ENCODE measurements around the gene TRAPPC2B.

The TRAPPC2B gene

DNA sequence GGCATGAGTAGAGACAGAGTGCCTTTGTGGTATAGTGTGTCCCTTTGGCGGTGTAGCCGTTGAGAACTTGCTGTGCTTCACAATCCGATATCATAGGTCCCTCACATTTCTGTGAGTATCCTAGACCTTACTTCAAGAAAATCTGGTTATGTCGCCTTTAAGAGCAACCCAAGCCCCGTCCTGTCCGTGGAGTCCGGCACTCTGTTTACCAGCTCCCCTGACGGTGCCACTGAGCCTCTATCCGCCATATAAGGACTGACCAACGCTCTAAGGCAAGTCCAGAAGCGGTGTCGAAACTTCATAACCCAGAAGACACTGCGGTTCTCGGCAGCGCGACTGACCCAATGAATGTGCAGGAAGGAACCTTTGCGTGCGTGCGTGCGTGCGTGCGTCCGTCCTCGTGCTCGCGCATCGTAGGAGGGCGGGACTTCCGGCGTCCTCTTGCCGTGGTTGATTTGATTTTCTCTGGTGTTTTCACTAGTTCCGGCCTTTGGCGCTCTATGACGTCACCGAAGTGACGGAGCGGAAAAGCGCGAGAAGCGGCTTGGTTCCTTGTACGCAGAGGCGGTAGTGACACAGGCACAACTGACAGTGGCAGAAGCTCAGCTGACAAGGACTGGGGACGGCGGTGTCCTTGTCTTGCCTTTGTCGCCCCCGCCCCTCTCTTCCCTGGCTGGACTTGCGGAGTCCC is at the start of gene TRAPPC2B, which contains the start of gene ZNF547:
TRAPPC2B (plus strand) TSS at position 555 of the 691 bp plus-strand sequence. CDS start 1,283 bp downstream, outside the sequence.
ZNF547 (plus strand) TSS at position 555 of the 691 bp plus-strand sequence. CDS start 5,005 bp downstream, outside the sequence.
- peak; percentile 97 to 99 for DNase-seq (ENCODE audit: low read depth in 1 of 2, low spot score in 1 of 2)

- DNase-seq (ENCODE audit: low read depth in 1 of 2, low spot score in 1 of 2): no peak
Observed at GRCh38 chr19:57314146-57314545, 49.2 kb upstream of the TRAPPC2B start.

DNA sequence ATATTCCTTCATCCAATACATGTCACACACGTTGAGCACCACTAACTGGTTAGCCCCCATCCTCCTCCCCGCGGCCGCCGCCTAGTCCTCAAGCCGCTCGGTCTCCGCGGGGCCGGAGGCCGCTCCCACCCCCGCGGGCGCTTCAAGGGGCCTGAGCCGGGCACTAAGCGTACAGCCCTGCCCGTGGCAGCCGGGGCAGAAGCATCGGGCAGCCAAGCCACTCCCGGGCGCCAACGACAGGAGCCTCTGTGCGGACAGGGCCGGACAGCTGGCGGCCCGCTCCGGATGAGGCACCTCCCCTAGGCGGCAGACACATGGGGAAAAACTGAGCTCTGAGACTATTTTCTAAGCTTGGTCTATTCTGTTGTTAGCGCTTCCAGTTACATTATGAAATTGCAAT is 45.8 kb upstream of the TRAPPC2B start:
- no peak for DNase-seq (ENCODE audit: low read depth in 1 of 2, low spot score in 1 of 2)

DNA sequence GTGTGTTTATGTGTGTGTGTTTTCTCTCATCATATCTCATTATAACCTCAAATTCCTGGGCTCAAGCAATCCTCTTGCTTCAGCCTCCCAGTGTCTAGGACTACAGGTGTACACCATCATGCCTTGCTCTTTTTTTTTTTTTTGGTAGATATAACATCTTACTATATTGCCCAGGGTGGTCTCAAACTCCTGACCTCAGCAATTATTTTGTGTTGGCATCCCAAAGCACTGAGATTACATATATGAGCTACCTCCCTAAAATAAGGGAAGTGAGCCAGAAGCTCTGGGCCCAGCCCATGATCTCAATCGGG is 43.5 kb upstream of the TRAPPC2B start:
- no peak for DNase-seq (ENCODE audit: low read depth in 1 of 2, low spot score in 1 of 2)

- peak; percentile 89 for DNase-seq (ENCODE audit: low read depth in 1 of 2, low spot score in 1 of 2)
Observed at GRCh38 chr19:57320180-57321084, 42.9 kb upstream of the TRAPPC2B start, which contains the start of gene ZNF543. Gene ZNF543, plus strand, starts transcription at chr19:57320472. Its CDS starts 382 bp downstream, at chr19:57320854.

DNA sequence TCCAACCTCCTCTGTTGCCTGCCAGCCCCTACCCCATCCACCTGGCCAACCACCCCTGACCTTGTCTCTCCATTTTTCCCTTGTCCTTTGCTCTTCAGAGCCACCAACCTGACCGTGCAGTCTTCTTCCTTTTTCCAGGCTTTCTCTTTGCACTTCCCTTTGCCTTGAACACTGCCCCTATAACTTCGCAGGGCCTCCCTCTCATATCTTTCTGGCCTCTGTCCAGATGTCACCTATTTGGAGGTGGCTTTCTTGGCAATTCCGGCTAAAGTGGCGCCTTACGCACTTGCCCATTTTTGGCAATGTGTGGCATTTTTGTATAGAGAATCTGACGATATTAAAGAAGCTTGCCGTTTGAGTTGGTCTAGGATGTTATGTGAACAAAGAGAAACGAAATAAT is 42.2 kb upstream of the TRAPPC2B start:
- DNase-seq (ENCODE audit: low read depth in 1 of 2, low spot score in 1 of 2): no peak

DNA sequence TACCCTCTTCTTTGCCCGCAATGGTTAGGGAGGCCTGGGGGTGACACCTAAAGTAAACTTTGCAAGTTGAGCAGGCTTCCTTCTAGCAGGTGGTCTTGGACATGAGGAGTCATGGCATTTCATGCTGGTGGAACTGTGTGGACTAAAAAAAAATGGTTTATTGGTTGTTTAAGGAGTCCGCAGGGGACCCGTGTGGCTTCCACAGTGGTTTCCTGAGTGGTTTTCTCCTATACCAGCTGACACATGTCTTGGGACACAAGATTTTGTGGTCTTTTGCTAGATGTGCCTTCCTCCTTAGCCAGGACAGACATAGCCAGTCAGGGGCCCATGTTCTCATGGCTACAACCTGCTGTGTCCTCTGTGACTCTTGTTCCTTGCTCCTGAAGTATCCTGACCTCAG is 41.6 kb upstream of the TRAPPC2B start:
- no peak for DNase-seq (ENCODE audit: low read depth in 1 of 2, low spot score in 1 of 2)

- no peak for DNase-seq (ENCODE audit: low read depth in 1 of 2, low spot score in 1 of 2)
Observed at GRCh38 chr19:57324992-57325391, 38.4 kb upstream of the TRAPPC2B start.

GRCh38 chr19:57327993-57328392 is 35.4 kb upstream of the TRAPPC2B start:
- no peak for DNase-seq (ENCODE audit: low read depth in 1 of 2, low spot score in 1 of 2)

- no peak for DNase-seq (ENCODE audit: low read depth in 1 of 2, low spot score in 1 of 2)
Observed at GRCh38 chr19:57334191-57334590, 29.2 kb upstream of the TRAPPC2B start.

DNA sequence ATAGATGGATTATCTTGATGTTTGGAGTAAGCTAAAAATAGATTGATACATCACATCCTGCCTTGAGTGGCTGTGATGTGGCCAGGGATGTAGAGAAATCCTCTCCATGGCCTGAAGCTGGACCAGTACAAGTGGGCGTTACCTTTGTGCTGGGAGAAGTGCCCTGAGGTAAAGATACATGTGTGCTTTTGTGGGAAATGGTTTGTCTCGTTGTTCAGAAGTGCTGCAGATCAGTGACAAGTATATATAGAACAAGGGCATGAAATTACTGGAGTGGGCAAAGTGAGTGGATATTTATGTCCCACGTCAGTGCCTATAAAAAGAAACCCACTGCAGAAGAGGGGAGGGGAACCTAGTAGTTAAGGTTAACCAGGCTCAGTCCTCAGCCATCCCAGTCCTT is 24.5 kb upstream of the TRAPPC2B start:
- DNase-seq (ENCODE audit: low read depth in 1 of 2, low spot score in 1 of 2): no peak

DNA sequence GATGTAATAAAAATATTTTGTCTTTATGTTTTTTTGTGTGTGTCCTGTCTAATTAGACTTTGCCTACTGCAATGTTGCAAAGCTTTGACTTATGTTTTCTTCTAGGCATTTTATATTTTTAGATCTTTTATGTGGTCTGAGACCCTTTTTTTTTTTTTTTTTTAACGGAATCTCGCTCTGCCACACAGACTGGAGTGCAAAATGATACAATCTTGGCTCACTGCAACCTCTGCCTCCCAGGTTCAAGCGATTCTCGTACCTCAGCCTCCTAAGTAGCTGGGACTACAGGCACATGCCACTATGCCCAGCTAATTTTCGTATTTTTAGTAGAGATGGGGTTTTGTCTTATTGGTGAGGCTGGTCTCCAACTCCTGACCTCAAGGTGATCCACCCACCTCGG is 20.8 kb upstream of the TRAPPC2B start:
- no peak for DNase-seq (ENCODE audit: low read depth in 1 of 2, low spot score in 1 of 2)

DNA sequence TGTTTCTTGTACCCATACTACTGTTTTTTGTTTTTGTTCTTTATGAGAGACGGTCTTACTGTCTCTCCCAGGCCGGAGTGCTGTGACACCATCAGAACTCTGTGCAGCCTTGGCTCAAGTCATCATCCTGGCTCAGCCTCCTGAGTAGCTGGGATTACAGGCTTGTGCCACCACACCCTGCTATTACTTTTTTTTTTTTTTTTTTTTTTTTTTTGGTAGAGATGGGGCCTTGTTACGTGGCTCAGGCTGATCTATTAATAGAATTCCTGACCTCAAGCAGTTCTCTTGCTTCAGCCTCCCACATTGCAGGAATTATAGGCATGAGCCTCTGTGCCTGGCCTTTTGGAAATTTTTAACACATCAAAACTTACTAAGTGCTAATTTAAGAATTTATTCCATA is 15.2 kb upstream of the TRAPPC2B start:
- DNase-seq (ENCODE audit: low read depth in 1 of 2, low spot score in 1 of 2): no peak

GRCh38 chr19:57350877-57351805 is 12.2 kb upstream of the TRAPPC2B start, which contains the start of gene ZNF304:
Gene ZNF304, plus strand, starts transcription at chr19:57351271. Its CDS starts 394 bp downstream, at chr19:57351665.
- peak; percentile 56 to 81 for DNase-seq (ENCODE audit: low read depth in 1 of 2, low spot score in 1 of 2)

DNA sequence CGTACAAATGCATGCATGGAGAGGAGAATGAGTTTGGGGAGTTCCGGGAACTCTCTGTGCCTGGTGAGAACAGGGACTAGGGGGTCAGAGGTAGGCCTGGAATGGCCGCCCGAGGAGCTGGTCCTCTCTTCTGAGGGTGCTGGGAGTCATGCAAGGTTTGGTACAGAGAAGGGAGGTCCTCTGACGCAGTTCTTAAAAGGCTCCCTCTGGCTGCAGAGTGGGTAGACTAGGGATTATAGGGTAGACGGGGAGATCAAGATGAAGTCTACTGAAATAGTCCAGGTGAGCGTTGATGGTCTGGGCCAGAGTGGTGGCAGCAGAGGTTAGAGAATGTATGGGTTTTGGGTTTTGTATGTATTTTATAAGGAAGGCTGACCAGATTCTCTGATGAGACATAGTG is 11.5 kb upstream of the TRAPPC2B start:
- no peak for DNase-seq (ENCODE audit: low read depth in 1 of 2, low spot score in 1 of 2)

DNA sequence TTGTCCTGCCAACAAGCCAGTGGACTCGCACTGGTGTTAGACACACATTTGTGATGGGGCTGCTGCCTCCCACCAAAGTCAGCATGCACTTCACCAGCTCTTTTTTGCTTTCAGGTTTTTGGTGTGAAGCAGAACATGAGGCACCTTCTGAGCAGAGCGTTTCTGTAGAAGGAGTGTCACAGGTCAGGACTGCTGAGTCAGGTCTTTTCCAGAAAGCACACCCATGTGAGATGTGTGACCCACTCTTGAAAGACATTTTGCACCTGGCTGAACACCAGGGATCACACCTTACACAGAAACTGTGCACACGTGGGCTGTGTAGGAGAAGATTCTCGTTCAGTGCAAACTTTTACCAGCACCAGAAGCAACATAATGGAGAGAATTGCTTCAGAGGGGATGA is 7.4 kb upstream of the TRAPPC2B start:
- no peak for DNase-seq (ENCODE audit: low read depth in 1 of 2, low spot score in 1 of 2)

- no peak for DNase-seq (ENCODE audit: low read depth in 1 of 2, low spot score in 1 of 2)
Observed at GRCh38 chr19:57357406-57357805, 5.9 kb upstream of the TRAPPC2B start.

GRCh38 chr19:57359300-57359699 is 4.1 kb upstream of the TRAPPC2B start:
- DNase-seq (ENCODE audit: low read depth in 1 of 2, low spot score in 1 of 2): no peak

DNA sequence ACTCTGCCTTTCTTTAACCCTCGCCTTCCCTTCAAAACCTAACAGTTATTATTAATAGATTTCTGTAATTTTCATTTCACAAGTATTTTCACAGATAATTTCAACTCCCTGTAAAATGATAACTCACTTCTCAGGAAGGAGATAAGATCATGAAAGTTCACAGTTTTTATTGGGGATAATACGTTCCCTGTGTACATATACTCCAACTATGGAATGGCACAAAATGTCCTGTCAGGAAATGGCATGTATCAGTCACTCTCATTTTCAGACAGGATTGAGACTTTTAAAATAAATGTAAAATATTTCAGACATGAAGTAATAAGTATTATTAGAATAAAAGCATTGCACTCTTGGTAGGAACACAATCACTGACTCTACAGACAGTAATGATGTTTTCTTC is 932 bp upstream of the TRAPPC2B start:
- no peak for DNase-seq (ENCODE audit: low read depth in 1 of 2, low spot score in 1 of 2)

- DNase-seq (ENCODE audit: low read depth in 1 of 2, low spot score in 1 of 2): no peak
Observed at GRCh38 chr19:57363688-57364181, 384 bp downstream of the TRAPPC2B start.

- no peak for DNase-seq (ENCODE audit: low read depth in 1 of 2, low spot score in 1 of 2)
Observed at GRCh38 chr19:57366776-57367175, 3.4 kb downstream of the TRAPPC2B start.
